GM10266 (cell line): ENCODE data around the gene PGM5.

Experiments
- DNase-seq: peaks from one replicate; pipeline ENCODE4 v3.0.0; 2012; ENCODE audit errors: extremely low spot score
- TF ChIP-seq, protein P1 (sequence below): IDR thresholded peaks from 2 replicates; pipeline ENCODE4 v1.5.1; 2012; ENCODE audit warnings: mild to moderate bottlenecking, low read depth; ENCODE audit not compliant: control insufficient read depth, insufficient read depth; ENCODE audit errors: missing control alignments

PGM5 gene

DNA sequence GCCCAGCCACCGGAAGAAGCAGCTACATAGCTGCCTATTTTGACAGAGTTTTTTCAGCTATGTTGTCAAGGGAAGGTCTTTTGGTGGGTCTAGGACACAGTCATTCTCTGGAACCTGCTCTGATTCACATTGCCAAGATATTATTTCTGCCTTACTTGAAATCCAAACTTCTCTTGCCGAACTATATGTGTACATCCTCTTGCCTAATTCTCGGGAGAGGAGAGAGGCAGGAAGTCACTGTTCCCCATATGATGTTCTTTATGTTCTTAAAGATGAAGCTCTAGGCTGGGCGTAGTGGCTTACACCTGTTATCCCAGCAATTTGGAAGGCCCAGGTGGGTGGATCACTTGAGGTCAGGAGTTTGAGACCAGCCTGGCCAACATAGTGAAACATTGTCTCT lies 175.7 kb downstream of the PGM5 start:
- no peak for DNase-seq
- TF ChIP-seq, protein P1, sequence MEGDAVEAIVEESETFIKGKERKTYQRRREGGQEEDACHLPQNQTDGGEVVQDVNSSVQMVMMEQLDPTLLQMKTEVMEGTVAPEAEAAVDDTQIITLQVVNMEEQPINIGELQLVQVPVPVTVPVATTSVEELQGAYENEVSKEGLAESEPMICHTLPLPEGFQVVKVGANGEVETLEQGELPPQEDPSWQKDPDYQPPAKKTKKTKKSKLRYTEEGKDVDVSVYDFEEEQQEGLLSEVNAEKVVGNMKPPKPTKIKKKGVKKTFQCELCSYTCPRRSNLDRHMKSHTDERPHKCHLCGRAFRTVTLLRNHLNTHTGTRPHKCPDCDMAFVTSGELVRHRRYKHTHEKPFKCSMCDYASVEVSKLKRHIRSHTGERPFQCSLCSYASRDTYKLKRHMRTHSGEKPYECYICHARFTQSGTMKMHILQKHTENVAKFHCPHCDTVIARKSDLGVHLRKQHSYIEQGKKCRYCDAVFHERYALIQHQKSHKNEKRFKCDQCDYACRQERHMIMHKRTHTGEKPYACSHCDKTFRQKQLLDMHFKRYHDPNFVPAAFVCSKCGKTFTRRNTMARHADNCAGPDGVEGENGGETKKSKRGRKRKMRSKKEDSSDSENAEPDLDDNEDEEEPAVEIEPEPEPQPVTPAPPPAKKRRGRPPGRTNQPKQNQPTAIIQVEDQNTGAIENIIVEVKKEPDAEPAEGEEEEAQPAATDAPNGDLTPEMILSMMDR, result no peak

DNA sequence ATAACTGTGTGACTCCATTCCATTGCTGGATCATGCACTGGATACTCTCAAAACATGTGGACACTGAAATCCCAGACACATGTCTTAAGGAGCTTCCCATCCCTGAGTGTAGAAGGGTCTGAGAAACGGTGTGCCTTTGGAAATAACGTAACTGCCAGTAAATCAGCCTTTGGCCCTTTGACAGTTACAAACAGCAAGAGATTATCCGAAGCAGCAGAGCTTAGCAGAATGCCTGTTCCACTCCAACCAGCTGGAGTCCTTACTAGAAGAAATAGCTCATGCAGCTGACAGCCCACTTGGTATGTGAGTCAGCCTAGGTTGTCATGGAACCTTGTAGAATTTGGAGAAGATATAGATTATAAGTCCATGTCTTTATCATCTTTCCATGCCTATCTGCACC lies 177.3 kb downstream of the PGM5 start:
- DNase-seq, result no peak
- TF ChIP-seq, protein P1, result no peak

- TF ChIP-seq, protein P1, result no peak
These were observed 180.6 kb downstream of the PGM5 start for GRCh38 chr9:68536876-68537615.

DNA sequence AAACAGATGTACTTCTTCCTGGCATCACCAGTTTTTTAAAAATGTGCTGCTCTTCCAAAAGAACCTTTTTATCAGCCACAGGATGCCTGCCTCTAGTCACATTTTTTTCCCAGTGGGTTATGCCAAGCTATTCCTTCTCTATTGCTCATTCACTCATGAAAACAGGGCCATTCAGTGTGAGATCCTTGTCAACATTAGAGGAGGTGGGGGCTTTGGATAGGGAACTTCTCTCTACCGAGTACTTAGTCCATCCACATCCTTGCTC lies 181.1 kb downstream of the PGM5 start:
- DNase-seq, result no peak
- TF ChIP-seq, protein P1, result no peak

More at GRCh38 chr9:68536876-68537615, 180.6 kb downstream of the PGM5 start:
- DNase-seq, result no peak

DNA sequence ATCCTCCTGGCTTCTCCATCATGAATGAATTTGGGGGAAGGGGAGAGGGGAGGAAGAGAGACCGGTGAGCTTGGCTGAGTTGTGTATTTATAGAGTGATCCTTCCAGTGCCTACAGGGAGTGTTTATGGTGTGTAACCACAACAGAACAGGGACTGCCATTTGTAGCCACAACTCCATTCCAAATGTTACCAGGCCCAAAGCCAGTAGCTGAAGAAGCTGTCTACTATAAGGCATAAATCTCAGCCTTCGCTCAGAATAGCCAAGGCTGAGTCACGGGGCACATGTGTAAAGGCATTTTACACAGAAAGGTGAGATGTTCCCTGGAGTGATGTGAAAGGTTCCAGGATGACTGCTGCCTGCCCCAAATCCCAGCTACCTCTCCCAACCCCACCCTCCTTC lies 181.8 kb downstream of the PGM5 start:
- no peak for DNase-seq
- TF ChIP-seq, protein P1, result no peak

GRCh38 chr9:68540712-68541535 lies 184.5 kb downstream of the PGM5 start, which contains the start of gene TMEM252:
Gene TMEM252 (minus strand): TSS chr9:68540883. CDS start chr9:68540814, 69 bp downstream.
- TF ChIP-seq, protein P1, result no peak
- DNase-seq, result no peak

GRCh38 chr9:68541568-68541967 lies 185.2 kb downstream of the PGM5 start:
- DNase-seq, result no peak
- TF ChIP-seq, protein P1, result no peak
